ENCODE data around the gene C22orf31.

C22orf31 gene

GRCh38 chr22:29081517-29082236, 20.0 kb upstream of the C22orf31 start:
- DNase-seq (ENCODE audit: low read depth): no peak

- DNase-seq (ENCODE audit: low read depth): no peak
Measured at GRCh38 chr22:29080106-29080975, 18.7 kb upstream of the C22orf31 start.

- no peak for DNase-seq (ENCODE audit: low read depth)
Measured at GRCh38 chr22:29079218-29079901, 17.7 kb upstream of the C22orf31 start.

- no peak for DNase-seq (ENCODE audit: low read depth)
Measured at GRCh38 chr22:29078869-29079207, 17.2 kb upstream of the C22orf31 start.

GRCh38 chr22:29078036-29078868, 16.6 kb upstream of the C22orf31 start:
- DNase-seq (ENCODE audit: low read depth): no peak

- no peak for DNase-seq (ENCODE audit: low read depth)
Measured at GRCh38 chr22:29074276-29074772, 12.7 kb upstream of the C22orf31 start.

GRCh38 chr22:29073618-29074275, 12.1 kb upstream of the C22orf31 start:
- no peak for DNase-seq (ENCODE audit: low read depth)

- DNase-seq (ENCODE audit: low read depth): no peak
Measured at GRCh38 chr22:29072979-29073617, 11.5 kb upstream of the C22orf31 start, which contains the start of gene KREMEN1. Gene KREMEN1 (plus strand): TSS chr22:29073035. CDS start chr22:29073131, 96 bp downstream.

- no peak for DNase-seq (ENCODE audit: low read depth)
Measured at GRCh38 chr22:29072193-29072978, 10.8 kb upstream of the C22orf31 start.

- no peak for DNase-seq (ENCODE audit: low read depth)
Measured at GRCh38 chr22:29071261-29072045, 9.8 kb upstream of the C22orf31 start.

- no peak for DNase-seq (ENCODE audit: low read depth)
Measured at GRCh38 chr22:29070490-29070889, 8.9 kb upstream of the C22orf31 start.

GRCh38 chr22:29069463-29069862, 7.8 kb upstream of the C22orf31 start:
- DNase-seq (ENCODE audit: low read depth): no peak

GRCh38 chr22:29065468-29066190, 4.0 kb upstream of the C22orf31 start:
- no peak for DNase-seq (ENCODE audit: low read depth)

GRCh38 chr22:29062286-29062821, 723 bp upstream of the C22orf31 start:
- DNase-seq (ENCODE audit: low read depth): no peak

GRCh38 chr22:29060931-29061330, 700 bp downstream of the C22orf31 start:
- DNase-seq (ENCODE audit: low read depth): no peak

GRCh38 chr22:29060251-29060869, 1.3 kb downstream of the C22orf31 start:
- DNase-seq (ENCODE audit: low read depth): no peak

GRCh38 chr22:29056472-29056871, 5.2 kb downstream of the C22orf31 start:
- DNase-seq (ENCODE audit: low read depth): no peak

Data from CMK (cell line).